Stimulated activated CD4-positive, alpha-beta T cell treated with anti-CD3 and anti-CD28 coated beads, Interleukin-12 subunit alpha, Interleukin-12 subunit beta, amount 100 ng/mL, for 24 hours (primary cell): ENCODE results near the gene NFIA.

Source experiments
- DNase-seq, 2 experiments: peaks; one replicate each; pipeline ENCODE4 v3.0.0-alpha.2; 2020; ENCODE audit warnings: low read depth in 2 of 2

The NFIA gene

GRCh38 chr1:61247051-61247825 is 164.9 kb downstream of the NFIA start:
- DNase-seq: no peak

- DNase-seq: no peak
These were observed 165.8 kb downstream of the NFIA start for GRCh38 chr1:61247881-61248752.

- no peak for DNase-seq
These were observed 168.6 kb downstream of the NFIA start for GRCh38 chr1:61250933-61251332.

- DNase-seq: no peak
These were observed 170.8 kb downstream of the NFIA start for GRCh38 chr1:61253059-61253735.

GRCh38 chr1:61253912-61254633 is 171.7 kb downstream of the NFIA start:
- DNase-seq: no peak

- DNase-seq: no peak
These were observed 172.4 kb downstream of the NFIA start for GRCh38 chr1:61254634-61255357.

- no peak for DNase-seq
These were observed 173.0 kb downstream of the NFIA start for GRCh38 chr1:61255358-61255703.

GRCh38 chr1:61259379-61260148 is 177.2 kb downstream of the NFIA start:
- no peak for DNase-seq

- no peak for DNase-seq
These were observed 177.8 kb downstream of the NFIA start for GRCh38 chr1:61260171-61260570.

GRCh38 chr1:61261595-61261994 is 179.2 kb downstream of the NFIA start:
- no peak for DNase-seq

- no peak for DNase-seq
These were observed 181.8 kb downstream of the NFIA start for GRCh38 chr1:61263905-61264824.

GRCh38 chr1:61264825-61265242 is 182.5 kb downstream of the NFIA start:
- DNase-seq: no peak

GRCh38 chr1:61265665-61266064 is 183.3 kb downstream of the NFIA start:
- no peak for DNase-seq

GRCh38 chr1:61266738-61267137 is 184.4 kb downstream of the NFIA start:
- no peak for DNase-seq

GRCh38 chr1:61268546-61269240 is 186.3 kb downstream of the NFIA start:
- DNase-seq: no peak

- no peak for DNase-seq
These were observed 187.2 kb downstream of the NFIA start for GRCh38 chr1:61269602-61270001.

- no peak for DNase-seq
These were observed 187.7 kb downstream of the NFIA start for GRCh38 chr1:61270107-61270506.

GRCh38 chr1:61270761-61271411 is 188.5 kb downstream of the NFIA start:
- DNase-seq: no peak
